22Rv1 (cell line): ENCODE results near the gene DNAH5.

ENCODE experiments used
- CTCF ChIP-seq: fragments of 450-650 bp; IDR thresholded peaks from 2 replicates; pipeline ENCODE4 v1.5.1; 2017; ENCODE audit warnings: mild to moderate bottlenecking
- ZFX ChIP-seq: fragments of 450-650 bp; IDR thresholded peaks from 2 replicates; pipeline ENCODE4 v1.6.1; 2017; ENCODE audit warnings: antibody characterized with exemption, borderline replicate concordance

GRCh38 chr5:13976223-13976622, 31.7 kb upstream of the DNAH5 start:
- TF ChIP-seq CTCF (no peak), ZFX (no peak)
